GM19239 (cell line): ENCODE data around the gene INSYN2B.

Source experiments
- DNase-seq: peaks from one replicate; pipeline ENCODE4 v3.0.0; 2011; ENCODE audit warnings: low spot score; ENCODE audit not compliant: insufficient read length
- FAIRE-seq: peaks from 2 replicates; lab custom pipeline; 2011; peaks lifted over from hg19 to GRCh38; lab: Jason Lieb, UNC

INSYN2B gene

GRCh38 chr5:169904508-169904907, 75.8 kb downstream of the INSYN2B start:
- no peak for DNase-seq
- no peak for FAIRE-seq

GRCh38 chr5:169904059-169904458, 76.2 kb downstream of the INSYN2B start:
- DNase-seq (no peak), FAIRE-seq (no peak)

GRCh38 chr5:169901896-169902295, 78.4 kb downstream of the INSYN2B start:
- DNase-seq (no peak), FAIRE-seq (no peak)

GRCh38 chr5:169897481-169897880, 82.8 kb downstream of the INSYN2B start:
- FAIRE-seq, result no peak
- no peak for DNase-seq

- no peak for DNase-seq
- FAIRE-seq, result no peak
These were observed 84.4 kb downstream of the INSYN2B start for GRCh38 chr5:169895926-169896325.

- no peak for FAIRE-seq
- no peak for DNase-seq
These were observed 86.7 kb downstream of the INSYN2B start for GRCh38 chr5:169893571-169893970.

GRCh38 chr5:169893010-169893409, 87.3 kb downstream of the INSYN2B start:
- DNase-seq (no peak), FAIRE-seq (no peak)

- FAIRE-seq, result no peak
- DNase-seq, result no peak
These were observed 90.7 kb downstream of the INSYN2B start for GRCh38 chr5:169889572-169889971.

- FAIRE-seq, result no peak
- DNase-seq, result no peak
These were observed 93.6 kb downstream of the INSYN2B start for GRCh38 chr5:169886677-169887076.

- no peak for DNase-seq
- FAIRE-seq, result peak; percentile 35
These were observed 94.3 kb downstream of the INSYN2B start for GRCh38 chr5:169886033-169886432.

GRCh38 chr5:169881702-169882303, 98.5 kb downstream of the INSYN2B start:
- FAIRE-seq (no peak), DNase-seq (no peak)

- no peak for DNase-seq
- FAIRE-seq, result no peak
These were observed 99.5 kb downstream of the INSYN2B start for GRCh38 chr5:169880785-169881184.

GRCh38 chr5:169880012-169880663, 100.2 kb downstream of the INSYN2B start:
- DNase-seq (peak; percentile 9), FAIRE-seq (peak; percentile 51)

GRCh38 chr5:169876386-169876785, 103.9 kb downstream of the INSYN2B start:
- FAIRE-seq (no peak), DNase-seq (no peak)

- FAIRE-seq (no peak), DNase-seq (no peak)
These were observed 104.6 kb downstream of the INSYN2B start for GRCh38 chr5:169875731-169876130.

- no peak for FAIRE-seq
These were observed 105.1 kb downstream of the INSYN2B start for GRCh38 chr5:169875091-169875728.

GRCh38 chr5:169874621-169875020, 105.7 kb downstream of the INSYN2B start:
- FAIRE-seq (no peak), DNase-seq (no peak)

More at GRCh38 chr5:169875091-169875728, 105.1 kb downstream of the INSYN2B start:
- DNase-seq, result no peak

GRCh38 chr5:169873642-169874041, 106.7 kb downstream of the INSYN2B start:
- FAIRE-seq, result no peak
- DNase-seq, result no peak

- DNase-seq (no peak), FAIRE-seq (no peak)
These were observed 108.3 kb downstream of the INSYN2B start for GRCh38 chr5:169871826-169872490.

- no peak for FAIRE-seq
- DNase-seq, result no peak
These were observed 110.1 kb downstream of the INSYN2B start for GRCh38 chr5:169870211-169870610.

GRCh38 chr5:169869066-169869465, 111.2 kb downstream of the INSYN2B start:
- FAIRE-seq (no peak), DNase-seq (no peak)
